ENCODE data around the gene PLA2G2F. TPM values are rescaled to one million over a fixed set of nuclear protein-coding genes. Genes with fewer than 3 reads are reported as not detected.

Gene PLA2G2F
- total RNA-seq, 1 donor from 2014 or later, result not detected

GRCh38 chr1:20150969-20151368, 11.8 kb downstream of the PLA2G2F start:
- Mint-ChIP-seq H3K4me3 (no peak overlapping the region), H3K27ac (no peak overlapping the region), H3K36me3 (no peaks in the 10 kb centered on the region), H3K27me3 (ENCODE audit: low read depth) (no peaks in the 10 kb centered on the region), H3K9me3 (no peaks in the 10 kb centered on the region), H3K4me1 (peaks cover 16% of the 10 kb centered on the region)
- no peak for DNase-seq (ENCODE audit: low spot score in 2 of 2, unreplicated experiment in 2 of 2)
- no peak for TF ChIP-seq CTCF (IDR thresholded peaks at IDR 0.05; ENCODE audit: unreplicated experiment)

DNA sequence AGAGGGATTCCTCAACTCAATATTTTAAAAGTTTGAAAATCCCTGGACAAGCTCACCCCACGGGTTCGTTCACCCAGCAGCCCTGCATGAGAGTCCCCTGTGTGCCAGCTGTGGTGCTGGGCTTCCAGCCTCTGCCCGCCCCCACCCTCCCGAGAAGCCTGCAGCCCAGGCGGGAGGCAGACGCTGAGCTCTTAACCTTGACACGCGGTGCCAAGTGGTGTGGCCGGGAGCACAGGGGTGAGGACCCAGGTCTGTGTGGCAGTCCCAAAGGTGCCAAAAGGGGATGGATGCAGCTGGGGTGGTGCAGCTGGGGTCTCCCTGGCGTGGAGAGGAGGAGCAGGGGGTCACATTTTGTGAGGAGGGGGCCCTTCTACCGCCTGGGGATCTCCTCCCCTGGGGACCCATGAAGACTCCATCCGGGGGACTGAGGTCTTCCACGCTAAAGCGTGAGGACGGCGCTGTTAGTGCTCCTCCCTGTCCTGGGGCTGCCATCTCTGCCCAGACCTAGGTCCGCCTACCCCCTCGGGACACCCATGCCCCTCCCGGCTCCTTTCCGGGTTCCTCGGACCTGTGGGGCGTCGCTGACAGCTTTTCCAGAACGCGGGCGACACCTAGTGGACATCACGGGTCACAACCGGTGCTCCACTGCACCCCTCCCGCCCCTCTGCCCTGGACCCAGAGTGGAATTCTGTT, 12.9 kb downstream of the PLA2G2F start:
- Mint-ChIP-seq H3K4me3 (peak overlapping the region; percentile 63), H3K4me1 (peaks cover 16% of the 10 kb centered on the region), H3K27ac (peak overlapping the region; percentile 60), H3K27me3 (ENCODE audit: low read depth) (no peaks in the 10 kb centered on the region), H3K9me3 (no peaks in the 10 kb centered on the region), H3K36me3 (no peaks in the 10 kb centered on the region)
- TF ChIP-seq CTCF (IDR thresholded peaks at IDR 0.05; ENCODE audit: unreplicated experiment), result peak; percentile 92
- peak; percentile 69 to 87 for DNase-seq (ENCODE audit: low spot score in 2 of 2, unreplicated experiment in 2 of 2)

DNA sequence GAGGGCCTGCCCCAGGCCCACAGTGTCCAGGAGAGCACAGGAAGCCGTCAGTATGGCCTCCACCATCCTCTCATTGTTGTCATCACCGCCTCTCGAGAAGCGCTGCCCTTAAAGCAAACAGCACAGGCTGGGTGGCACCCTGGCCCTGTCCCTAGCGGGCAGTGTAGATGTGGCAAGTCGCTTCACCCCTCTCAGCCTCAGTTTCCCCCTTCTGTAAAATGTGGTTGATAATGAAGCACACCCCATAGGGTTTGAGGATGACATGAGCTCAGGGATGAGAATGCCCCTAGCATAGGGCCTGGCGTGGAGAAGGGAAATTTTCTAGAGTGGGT, 13.4 kb downstream of the PLA2G2F start:
- Mint-ChIP-seq H3K9me3 (peaks cover 5% of the 10 kb centered on the region), H3K36me3 (no peaks in the 10 kb centered on the region), H3K27me3 (ENCODE audit: low read depth) (no peaks in the 10 kb centered on the region), H3K4me1 (peaks cover 16% of the 10 kb centered on the region), H3K27ac (peak overlapping the region; percentile 60), H3K4me3 (no peak overlapping the region)
- peak; percentile 49 for TF ChIP-seq CTCF (IDR thresholded peaks at IDR 0.05; ENCODE audit: unreplicated experiment)
- DNase-seq (ENCODE audit: low spot score in 2 of 2, unreplicated experiment in 2 of 2), result no peak

GRCh38 chr1:20153000-20153418, 13.9 kb downstream of the PLA2G2F start:
- Mint-ChIP-seq H3K9me3 (peaks cover 9% of the 10 kb centered on the region), H3K4me1 (peaks cover 16% of the 10 kb centered on the region), H3K36me3 (no peaks in the 10 kb centered on the region), H3K27me3 (ENCODE audit: low read depth) (no peaks in the 10 kb centered on the region), H3K27ac (peak overlapping the region; percentile 60), H3K4me3 (no peak overlapping the region)
- no peak for DNase-seq (ENCODE audit: low spot score in 2 of 2, unreplicated experiment in 2 of 2)
- no peak for TF ChIP-seq CTCF (IDR thresholded peaks at IDR 0.05; ENCODE audit: unreplicated experiment)

GRCh38 chr1:20154301-20154831, 15.2 kb downstream of the PLA2G2F start:
- H3K36me3 Mint-ChIP-seq, result no peaks in the 10 kb centered on the region
- no peaks in the 10 kb centered on the region for H3K27me3 Mint-ChIP-seq (ENCODE audit: low read depth)
- no peak overlapping the region for H3K27ac Mint-ChIP-seq
- no peak overlapping the region for H3K4me3 Mint-ChIP-seq
- H3K9me3 Mint-ChIP-seq, result peaks cover 16% of the 10 kb centered on the region
- DNase-seq (ENCODE audit: low spot score in 2 of 2, unreplicated experiment in 2 of 2), result no peak
- TF ChIP-seq CTCF (IDR thresholded peaks at IDR 0.05; ENCODE audit: unreplicated experiment), result no peak
- H3K4me1 Mint-ChIP-seq, result peaks cover 16% of the 10 kb centered on the region

Measured in mesothelial cell of epicardium (in vitro differentiated cells).